Stimulated activated CD4-positive, alpha-beta T cell treated with anti-CD3 and anti-CD28 coated beads, Interleukin-4, amount 100 ng/mL, for 4 hours (primary cell): ENCODE results near the gene MUS81.

Experiments used
- DNase-seq, 2 experiments: peaks; one replicate each; pipeline ENCODE4 v3.0.0-alpha.2; 2020

Gene MUS81

DNA sequence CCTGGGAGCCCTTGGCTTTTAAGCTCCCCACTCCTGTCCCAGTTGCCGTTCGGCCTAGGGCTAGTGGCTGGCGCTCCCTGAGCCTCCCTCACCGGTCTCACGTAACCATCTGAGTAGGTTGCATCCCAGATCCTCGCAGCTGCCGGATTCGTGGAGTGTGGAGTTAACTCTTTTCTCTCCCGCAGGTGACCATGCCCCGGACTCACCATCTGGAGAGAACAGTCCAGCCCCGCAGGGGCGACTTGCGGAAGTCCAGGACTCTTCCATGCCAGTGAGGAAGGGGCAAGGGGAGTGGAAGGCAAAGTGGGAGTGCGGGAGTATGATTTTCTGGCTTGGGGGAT is 902 bp downstream of the MUS81 start:
- no peak for DNase-seq

DNA sequence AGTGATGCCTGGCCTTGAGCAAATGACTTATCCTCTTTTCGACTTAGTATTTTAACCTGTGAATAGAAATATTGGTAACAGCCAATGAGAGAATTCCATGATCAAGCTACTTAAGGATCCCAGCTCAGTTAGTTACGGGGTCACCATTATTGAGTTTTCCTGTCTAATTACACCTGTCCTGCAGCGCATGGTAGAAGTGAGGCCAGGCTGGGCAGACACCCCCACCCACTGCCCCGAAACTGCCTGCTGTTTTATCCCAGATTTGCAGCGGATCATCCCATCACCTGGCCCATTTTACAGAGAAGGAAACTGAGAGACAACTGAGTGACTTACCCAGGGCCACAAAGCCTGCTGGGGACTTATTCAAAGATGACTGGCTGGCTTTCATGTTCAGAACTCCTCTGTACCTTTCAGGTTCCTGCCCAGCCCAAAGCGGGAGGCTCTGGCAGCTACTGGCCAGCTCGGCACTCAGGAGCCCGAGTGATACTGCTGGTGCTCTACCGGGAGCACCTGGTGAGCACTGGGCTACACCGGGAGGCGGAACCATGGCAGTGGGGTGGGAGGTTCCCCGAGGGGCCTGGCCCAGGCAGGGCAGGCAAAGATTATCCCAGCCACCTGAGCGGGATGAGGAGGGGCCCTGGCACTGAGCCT is 1.4 kb downstream of the MUS81 start:
- no peak for DNase-seq

GRCh38 chr11:65862191-65862735 is 2.0 kb downstream of the MUS81 start:
- no peak for DNase-seq

DNA sequence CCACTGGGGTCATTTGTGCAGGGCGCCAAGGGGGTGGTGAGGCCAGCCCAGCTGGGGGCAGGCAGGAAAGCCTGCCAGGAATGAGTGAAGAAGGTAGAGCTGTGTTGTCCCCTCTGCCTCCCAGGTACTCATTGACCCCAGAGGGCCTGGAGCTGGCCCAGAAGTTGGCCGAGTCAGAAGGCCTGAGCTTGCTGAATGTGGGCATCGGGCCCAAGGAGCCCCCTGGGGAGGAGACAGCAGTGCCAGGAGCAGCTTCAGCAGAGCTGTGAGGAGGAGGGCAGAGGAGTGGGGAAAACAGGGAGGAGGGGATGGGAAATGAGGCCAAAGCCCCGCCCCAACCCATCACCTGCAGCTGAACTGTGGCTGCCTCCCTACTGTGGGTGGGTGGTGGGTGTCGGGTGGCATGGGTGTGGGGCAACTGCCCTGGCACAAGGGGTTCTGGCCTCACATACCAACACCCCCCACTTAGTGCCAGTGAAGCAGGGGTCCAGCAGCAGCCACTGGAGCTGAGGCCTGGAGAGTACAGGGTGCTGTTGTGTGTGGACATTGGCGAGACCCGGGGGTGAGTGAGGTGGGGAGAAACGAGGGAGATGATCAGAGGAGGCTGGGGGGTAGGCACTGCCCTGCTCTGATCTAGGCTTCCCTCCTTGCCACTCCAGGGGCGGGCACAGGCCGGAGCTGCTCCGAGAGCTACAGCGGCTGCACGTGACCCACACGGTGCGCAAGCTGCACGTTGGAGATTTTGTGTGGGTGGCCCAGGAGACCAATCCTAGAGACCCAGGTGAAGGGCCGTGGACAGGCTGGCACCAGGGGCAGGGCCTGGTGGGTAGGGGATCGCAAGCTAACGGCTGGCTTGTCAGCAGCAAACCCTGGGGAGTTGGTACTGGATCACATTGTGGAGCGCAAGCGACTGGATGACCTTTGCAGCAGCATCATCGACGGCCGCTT is 3.0 kb downstream of the MUS81 start:
- no peak for DNase-seq

GRCh38 chr11:65863889-65864705 is 3.9 kb downstream of the MUS81 start:
- no peak for DNase-seq

DNA sequence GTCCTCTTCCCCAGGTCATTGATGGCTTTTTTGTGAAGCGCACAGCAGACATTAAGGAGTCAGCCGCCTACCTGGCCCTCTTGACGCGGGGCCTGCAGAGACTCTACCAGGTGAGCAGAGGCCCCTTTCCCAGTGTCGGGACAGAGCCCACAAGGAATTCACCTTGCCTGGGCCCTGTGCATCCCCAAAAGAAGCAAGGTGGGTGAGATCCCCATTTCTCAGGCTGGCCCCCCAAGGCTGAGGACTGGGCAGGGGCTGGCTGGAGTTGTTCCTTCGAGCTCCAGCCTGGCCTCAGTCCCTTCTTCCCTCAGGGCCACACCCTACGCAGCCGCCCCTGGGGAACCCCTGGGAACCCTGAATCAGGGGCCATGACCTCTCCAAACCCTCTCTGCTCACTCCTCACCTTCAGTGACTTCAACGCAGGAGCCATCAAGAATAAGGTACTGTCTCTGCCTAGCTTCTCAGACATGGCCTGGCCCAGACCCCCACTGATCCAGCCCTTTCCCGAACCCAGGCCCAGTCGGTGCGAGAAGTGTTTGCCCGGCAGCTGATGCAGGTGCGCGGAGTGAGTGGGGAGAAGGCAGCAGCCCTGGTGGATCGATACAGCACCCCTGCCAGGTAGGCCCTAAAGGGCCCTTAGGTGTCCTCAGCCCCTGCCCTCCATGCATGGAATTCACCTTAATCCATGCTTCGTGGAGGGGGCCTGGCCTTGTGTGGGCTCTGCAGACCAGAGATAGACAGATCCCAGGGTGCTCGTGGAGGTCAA is 4.7 kb downstream of the MUS81 start:
- DNase-seq: no peak

DNA sequence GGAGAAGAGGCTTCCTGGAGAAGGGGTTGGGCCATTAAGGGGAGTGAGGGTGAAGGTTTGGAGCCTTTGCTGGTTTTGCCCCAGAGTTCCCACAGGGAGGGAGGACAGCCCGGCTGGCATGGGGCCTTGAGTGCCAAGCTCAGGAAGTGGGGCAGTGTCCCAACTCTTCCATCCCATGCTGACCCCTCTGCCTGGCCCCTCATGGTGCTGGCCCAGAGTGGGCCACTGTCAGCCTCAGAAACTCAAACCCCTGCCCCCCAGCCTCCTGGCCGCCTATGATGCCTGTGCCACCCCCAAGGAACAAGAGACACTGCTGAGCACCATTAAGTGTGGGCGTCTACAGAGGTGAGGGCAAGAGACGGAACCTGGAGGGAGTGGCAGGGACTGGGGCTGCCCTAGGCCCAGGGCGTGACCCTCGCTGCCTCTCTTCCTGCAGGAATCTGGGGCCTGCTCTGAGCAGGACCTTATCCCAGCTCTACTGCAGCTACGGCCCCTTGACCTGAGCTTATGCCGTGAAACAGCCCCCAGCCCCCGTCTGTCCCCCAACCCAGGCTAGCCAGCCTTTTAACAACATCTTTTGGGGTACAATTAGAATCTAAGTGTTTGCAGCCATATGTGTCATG is 5.4 kb downstream of the MUS81 start:
- DNase-seq: no peak

DNA sequence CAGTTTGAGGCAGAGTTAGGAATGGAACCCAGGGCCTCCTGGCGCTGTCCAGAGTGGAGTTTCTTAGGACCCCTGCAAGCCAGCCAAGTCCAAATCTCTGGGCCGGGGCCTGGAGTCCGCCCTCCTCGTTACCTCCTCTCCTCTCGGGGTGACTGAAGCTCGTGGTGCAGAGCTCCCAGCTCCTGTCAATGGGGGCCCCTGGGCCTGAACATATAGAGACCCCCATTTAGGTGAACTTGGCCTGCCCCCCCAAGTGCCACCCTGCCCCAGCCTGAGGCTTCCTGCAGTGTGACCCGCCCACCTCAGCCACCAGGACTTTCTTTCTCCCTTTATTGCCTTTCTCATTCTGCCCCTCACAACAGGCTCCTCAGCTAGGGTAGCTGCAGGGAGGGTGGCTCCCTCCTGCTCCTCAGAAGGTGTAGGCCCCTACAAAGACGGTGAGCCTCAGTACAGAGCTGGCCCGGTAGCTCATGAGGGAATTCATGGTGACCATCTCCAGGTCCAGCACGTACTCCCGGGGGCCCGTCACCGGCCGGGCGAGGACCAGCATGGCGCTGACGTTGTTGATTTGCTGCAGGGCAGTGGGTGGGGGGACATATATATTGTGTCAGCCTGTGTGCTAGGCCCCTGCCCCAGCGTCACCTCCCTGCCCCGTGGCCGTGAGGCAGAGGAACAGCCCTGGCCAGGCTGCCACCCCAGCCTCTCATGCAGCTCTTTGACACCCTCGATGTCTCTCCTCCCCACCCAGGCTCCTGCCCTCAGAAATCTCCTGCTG is 6.5 kb downstream of the MUS81 start:
- no peak for DNase-seq

DNA sequence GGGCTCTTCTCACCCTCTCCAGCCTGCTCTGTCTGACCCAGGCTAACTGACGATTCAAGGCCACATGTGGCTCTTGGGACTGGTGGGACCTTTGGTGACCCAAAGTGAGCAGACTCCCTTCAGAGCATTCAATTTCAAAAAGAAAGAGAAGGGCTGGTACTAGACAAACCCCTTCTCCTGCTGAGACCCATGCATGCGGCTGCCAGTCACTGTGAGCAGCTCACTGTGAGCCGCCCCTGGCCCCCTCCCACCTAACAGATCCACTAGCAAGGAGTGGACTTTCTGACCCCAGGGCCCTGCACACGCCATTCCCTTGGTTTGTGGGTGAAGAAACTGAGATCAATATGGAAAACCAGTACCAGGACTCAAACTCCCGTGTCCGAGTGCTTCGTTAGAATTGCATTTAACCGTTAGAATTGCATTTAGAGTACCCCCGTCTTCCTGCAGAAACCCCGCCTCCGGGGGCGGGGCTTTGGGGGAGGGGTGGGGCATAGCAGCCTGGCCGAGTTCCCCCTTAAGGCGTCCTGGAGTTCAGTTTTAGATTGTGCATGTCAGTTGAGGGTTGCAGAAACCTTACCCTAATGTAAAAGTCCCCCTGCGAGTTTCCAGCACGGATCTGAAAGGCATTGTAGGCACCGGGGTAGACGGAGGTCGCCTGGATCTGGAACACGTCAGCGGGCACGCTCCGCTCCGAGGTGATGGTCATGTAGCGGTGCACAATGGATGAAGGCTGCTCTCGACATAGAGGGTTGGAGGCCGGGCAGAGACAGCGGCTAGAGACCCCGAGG is 7.2 kb downstream of the MUS81 start:
- DNase-seq: no peak

DNA sequence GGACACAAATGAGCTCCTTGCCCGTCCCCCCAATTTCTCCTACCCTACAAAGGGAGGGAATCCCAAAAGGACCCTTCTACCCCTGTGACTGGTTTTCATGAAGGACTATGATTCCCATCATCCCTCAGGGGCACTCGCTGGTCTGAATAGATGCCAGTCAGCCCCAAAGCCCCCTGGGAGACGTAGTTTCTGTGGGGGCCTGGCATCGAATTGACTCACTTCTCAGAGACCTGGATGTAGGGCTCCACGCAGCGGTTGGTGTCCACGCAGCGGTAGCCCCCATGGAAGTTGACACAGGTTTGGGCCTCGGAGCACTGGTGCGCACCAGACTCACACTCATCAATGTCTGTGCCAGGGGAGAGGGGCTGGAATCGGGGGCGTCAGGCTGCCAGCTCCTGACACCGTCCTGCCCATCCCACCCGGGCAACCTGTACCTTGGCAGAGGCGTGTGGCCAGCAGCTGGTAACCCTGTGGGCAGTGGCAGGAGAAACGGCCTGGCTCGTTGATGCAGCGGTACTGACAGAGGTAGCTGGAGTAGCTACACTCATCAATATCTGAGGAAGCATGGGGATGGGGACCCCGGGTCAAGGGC is 7.9 kb downstream of the MUS81 start:
- DNase-seq: no peak

DNA sequence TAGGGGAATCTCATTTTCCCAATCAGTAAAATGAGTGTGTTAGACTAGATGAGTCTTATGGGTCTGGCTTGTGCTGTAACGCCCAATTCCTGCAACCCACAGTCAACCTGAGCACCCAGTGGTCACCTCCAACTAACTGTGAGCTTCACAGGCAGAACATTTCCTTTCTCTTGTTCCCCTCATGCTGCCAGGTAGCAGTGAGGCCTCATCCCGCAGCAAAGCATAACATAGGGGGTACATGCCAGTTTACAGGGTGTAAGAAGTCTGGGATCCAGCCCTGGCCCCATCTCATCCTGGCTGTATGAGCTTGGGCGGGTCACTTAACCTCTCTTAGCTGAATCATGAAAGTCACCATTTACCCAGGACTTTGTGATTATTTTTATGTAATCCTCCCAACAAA is 8.7 kb downstream of the MUS81 start:
- no peak for DNase-seq

DNA sequence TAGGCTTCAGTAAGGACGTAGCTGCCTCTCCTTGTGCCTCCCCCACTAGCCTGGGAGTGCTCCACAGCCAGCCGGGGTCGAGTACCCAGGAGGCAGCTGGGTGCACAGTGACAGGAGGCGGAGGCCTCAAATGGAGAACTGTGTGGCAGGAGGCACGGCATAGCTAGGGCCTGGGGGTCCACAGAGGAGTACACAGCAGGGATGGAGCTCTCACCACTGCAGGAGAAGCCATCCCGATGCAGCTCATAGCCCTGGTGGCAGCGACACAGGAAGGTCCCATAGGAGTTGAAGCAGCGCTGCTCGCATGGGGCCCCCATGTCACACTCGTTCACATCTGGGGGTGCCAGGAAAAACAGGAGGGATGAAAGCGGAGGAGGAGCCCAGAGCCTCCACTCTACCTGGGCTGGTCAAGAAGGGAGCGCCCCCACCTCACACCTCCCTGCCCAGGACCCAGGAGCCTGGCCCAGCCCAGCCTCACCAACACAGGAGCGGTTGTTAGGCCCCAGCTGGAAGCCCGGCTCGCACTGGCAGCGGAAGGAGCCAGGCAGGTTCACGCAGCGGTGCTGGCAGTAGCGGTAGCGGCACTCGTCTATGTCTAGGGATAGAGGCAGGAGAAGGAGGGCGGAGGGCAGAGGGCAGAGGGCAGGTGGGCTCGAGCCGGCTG is 9.5 kb downstream of the MUS81 start:
- DNase-seq: no peak

GRCh38 chr11:65870307-65870658 is 10.1 kb downstream of the MUS81 start:
- DNase-seq: no peak

DNA sequence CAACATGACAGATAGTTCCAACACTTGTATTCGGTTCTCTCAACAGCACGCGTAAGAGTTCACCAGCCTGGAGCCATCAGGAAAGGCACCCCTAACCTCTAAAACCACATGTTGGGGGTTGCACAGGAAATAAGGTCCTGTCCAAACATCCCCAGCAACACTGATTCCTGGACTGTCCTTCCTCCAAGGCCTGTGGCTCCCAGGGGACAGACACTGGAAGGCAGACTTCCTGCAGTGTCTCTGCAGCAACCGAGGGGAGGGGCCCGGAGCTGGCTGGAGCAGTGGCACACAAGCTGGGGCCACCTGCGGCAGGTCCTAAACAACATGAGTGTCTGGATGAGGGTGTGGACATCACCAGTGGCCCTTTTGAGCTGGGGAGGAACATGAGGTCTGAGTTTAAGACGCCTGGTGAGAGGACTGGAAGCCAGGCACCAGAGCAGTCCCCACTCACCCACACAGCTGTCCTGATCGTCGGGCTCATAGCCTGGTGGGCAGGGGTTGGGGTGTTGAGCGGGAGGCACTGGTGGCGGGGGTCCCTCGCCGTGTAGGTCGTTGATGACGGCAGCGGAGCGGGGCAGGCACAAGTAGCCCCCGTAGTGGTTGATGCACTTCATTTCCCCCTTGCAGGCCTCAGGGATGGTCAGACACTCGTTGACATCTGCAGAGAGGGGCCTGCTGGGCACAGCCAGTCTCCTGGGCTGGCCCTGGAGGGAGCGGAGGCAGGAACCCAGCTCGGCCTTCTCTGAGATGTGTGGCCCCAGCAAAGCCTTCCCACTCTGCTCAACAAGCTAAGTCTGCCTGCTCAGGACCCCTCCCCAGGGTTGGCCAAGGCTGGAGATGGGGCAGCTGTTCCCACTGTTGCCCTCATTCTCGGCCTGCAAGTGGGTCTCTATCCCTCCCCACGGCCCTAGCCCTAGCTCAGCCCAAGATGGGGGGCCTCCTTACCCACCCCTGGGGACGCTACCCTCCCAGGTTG is 10.8 kb downstream of the MUS81 start:
- no peak for DNase-seq

GRCh38 chr11:65871811-65872548 is 11.7 kb downstream of the MUS81 start:
- no peak for DNase-seq

GRCh38 chr11:65872586-65873317 is 12.5 kb downstream of the MUS81 start, which contains the start of gene EFEMP2:
TSS of gene EFEMP2 (minus strand) at chr11:65872800. CDS start at chr11:65872354, 446 bp downstream.
- no peak for DNase-seq
